ENCODE measurements around the gene TRIM56.
"Not testable (repeated sequence)": the region's sequence is repeated elsewhere in the genome, so short reads cannot be mapped to it uniquely, and the experiment has no call there.

The TRIM56 gene

GRCh38 chr7:101127460-101128039, 42.3 kb downstream of the TRIM56 start:
- peak overlapping the region; percentile 85 for H3K4me3 ChIP-seq (ENCODE audit: low read length)
- DNase-seq (ENCODE audit: low read depth) = no peak
- no peak for TF ChIP-seq CTCF (conservative IDR thresholded peaks at IDR 0.05; ENCODE audit: low read depth, low read length)

GRCh38 chr7:101128040-101128834, 43.0 kb downstream of the TRIM56 start:
- H3K4me3 ChIP-seq (ENCODE audit: low read length) = peak overlapping the region; percentile 85
- DNase-seq (ENCODE audit: low read depth) = no peak
- no peak for TF ChIP-seq CTCF (conservative IDR thresholded peaks at IDR 0.05; ENCODE audit: low read depth, low read length)

- H3K4me3 ChIP-seq (ENCODE audit: low read length) = peak overlapping the region; percentile 31
- no peak for TF ChIP-seq CTCF (conservative IDR thresholded peaks at IDR 0.05; ENCODE audit: low read depth, low read length)
- no peak for DNase-seq (ENCODE audit: low read depth)
Measured at GRCh38 chr7:101129603-101130117, 44.4 kb downstream of the TRIM56 start.

GRCh38 chr7:101132626-101133600, 47.6 kb downstream of the TRIM56 start:
- DNase-seq (ENCODE audit: low read depth); H3K4me3 ChIP-seq (ENCODE audit: low read length): not testable (repeated sequence)

GRCh38 chr7:101133621-101134398, 48.5 kb downstream of the TRIM56 start:
- no peak for DNase-seq (ENCODE audit: low read depth)
- TF ChIP-seq CTCF (conservative IDR thresholded peaks at IDR 0.05; ENCODE audit: low read depth, low read length) = no peak
- H3K4me3 ChIP-seq (ENCODE audit: low read length) = no peak overlapping the region

GRCh38 chr7:101134399-101134980, 49.2 kb downstream of the TRIM56 start:
- DNase-seq (ENCODE audit: low read depth) = no peak
- no peak for TF ChIP-seq CTCF (conservative IDR thresholded peaks at IDR 0.05; ENCODE audit: low read depth, low read length)
- no peak overlapping the region for H3K4me3 ChIP-seq (ENCODE audit: low read length)
